ENCODE results near the gene NDUFV1. TPM values are rescaled to one million over a fixed set of nuclear protein-coding genes. Genes with fewer than 3 reads are reported as not detected.

Gene NDUFV1
- total and polyA plus RNA-seq, 9 of the 15 experiments (the other 6 are each of a cell fraction or from before 2014, with no cell fraction given): 10.8 to 423 (median 209) TPM

- TF ChIP-seq CREB3 (tag; conservative IDR thresholded peaks at IDR 0.05; ENCODE audit: low read depth) (no peak; the same call in 1 of the 2 replicates), MEF2A (IDR thresholded peaks at IDR 0.05; ENCODE audit: control insufficient read depth, low read depth, low read length) (no peak), PML (IDR thresholded peaks at IDR 0.05; ENCODE audit: low read length) (peak; percentile 43; the same call in 1 of the 2 replicates), RBM34 (IDR thresholded peaks at IDR 0.05; ENCODE audit: borderline replicate concordance, insufficient read depth, low read length) (no peak), ZBED1 (IDR thresholded peaks at IDR 0.05) (no peak), AFF1 (IDR thresholded peaks at IDR 0.05; ENCODE audit: low read depth in 1 of 2, partially characterized antibody in 2 of 2) (peak; percentile 20 to 80), EWSR1 (IDR thresholded peaks at IDR 0.05; ENCODE audit: borderline replicate concordance, low read depth, partially characterized antibody) (no peak), THAP7 (CRISPR knock-in tag; IDR thresholded peaks at IDR 0.05) (no peak), SRSF1 (IDR thresholded peaks at IDR 0.05; ENCODE audit: low read depth, low read length) (no peak), RFX7 (CRISPR knock-in tag; IDR thresholded peaks at IDR 0.05) (no peak), ATF1 (CRISPR knock-in tag; IDR thresholded peaks at IDR 0.05) (peak; percentile 98), ATF1 (tag; IDR thresholded peaks at IDR 0.05) (peak; percentile 99), ZNF24 (IDR thresholded peaks at IDR 0.05) (no peak), CEBPZ (IDR thresholded peaks at IDR 0.05; ENCODE audit: borderline replicate concordance, low read depth, low read length) (no peak), BACH1 (tag; IDR thresholded peaks at IDR 0.05) (no peak), HLTF (IDR thresholded peaks at IDR 0.05) (no peak)
Measured at GRCh38 chr11:67606492-67607295, at the start of gene NDUFV1 (continued).
